ENCODE measurements around the gene ATP6V0A1. TPM values are rescaled to one million over a fixed set of nuclear protein-coding genes. Genes with fewer than 3 reads are reported as not detected.

ATP6V0A1 gene
- total RNA-seq, 4 donors from 2014 or later = 102 to 194 (median 142) TPM

DNA sequence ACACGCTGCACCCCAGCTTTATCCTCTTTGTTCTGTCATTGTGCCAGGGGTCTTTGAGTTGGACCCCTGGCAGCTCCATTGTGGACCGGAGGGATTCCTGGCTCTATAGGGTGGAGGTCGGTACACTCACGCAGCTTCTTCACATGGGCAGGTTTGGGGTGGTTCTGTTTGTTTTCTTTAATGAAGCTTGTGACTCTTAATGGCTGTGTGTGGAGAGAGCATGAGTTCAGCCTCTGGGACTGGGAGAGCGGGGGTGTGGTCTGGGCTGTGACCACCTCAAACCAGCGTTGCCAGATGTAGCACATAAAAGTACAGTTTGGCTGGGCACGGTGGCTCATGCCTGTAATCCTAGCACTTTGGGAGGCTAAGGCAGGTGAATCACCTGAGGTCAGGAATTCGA is 56.2 kb downstream of the ATP6V0A1 start:
- H3K9me3 ChIP-seq = no peaks in the 10 kb centered on the region
- TF ChIP-seq EP300 (IDR thresholded peaks at IDR 0.05) (no peak), POLR2AphosphoS5 (IDR thresholded peaks at IDR 0.05) (no peak), POLR2A (IDR thresholded peaks at IDR 0.05) (no peak)
- TF ChIP-seq, protein P1, sequence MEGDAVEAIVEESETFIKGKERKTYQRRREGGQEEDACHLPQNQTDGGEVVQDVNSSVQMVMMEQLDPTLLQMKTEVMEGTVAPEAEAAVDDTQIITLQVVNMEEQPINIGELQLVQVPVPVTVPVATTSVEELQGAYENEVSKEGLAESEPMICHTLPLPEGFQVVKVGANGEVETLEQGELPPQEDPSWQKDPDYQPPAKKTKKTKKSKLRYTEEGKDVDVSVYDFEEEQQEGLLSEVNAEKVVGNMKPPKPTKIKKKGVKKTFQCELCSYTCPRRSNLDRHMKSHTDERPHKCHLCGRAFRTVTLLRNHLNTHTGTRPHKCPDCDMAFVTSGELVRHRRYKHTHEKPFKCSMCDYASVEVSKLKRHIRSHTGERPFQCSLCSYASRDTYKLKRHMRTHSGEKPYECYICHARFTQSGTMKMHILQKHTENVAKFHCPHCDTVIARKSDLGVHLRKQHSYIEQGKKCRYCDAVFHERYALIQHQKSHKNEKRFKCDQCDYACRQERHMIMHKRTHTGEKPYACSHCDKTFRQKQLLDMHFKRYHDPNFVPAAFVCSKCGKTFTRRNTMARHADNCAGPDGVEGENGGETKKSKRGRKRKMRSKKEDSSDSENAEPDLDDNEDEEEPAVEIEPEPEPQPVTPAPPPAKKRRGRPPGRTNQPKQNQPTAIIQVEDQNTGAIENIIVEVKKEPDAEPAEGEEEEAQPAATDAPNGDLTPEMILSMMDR (IDR thresholded peaks at IDR 0.05) = no peak
- DNase-seq (ENCODE audit: low spot score in 2 of 2) = no peak
- no peak overlapping the region for H3K4me3 ChIP-seq
- peaks cover 39% of the 10 kb centered on the region for H3K4me1 ChIP-seq
- no peak overlapping the region for H3K27ac ChIP-seq
- no peaks in the 10 kb centered on the region for H3K27me3 ChIP-seq
- peaks cover 43% of the 10 kb centered on the region for H3K36me3 ChIP-seq
- WGBS = 93% methylated on average over 8 of the region's 8 CpGs

DNA sequence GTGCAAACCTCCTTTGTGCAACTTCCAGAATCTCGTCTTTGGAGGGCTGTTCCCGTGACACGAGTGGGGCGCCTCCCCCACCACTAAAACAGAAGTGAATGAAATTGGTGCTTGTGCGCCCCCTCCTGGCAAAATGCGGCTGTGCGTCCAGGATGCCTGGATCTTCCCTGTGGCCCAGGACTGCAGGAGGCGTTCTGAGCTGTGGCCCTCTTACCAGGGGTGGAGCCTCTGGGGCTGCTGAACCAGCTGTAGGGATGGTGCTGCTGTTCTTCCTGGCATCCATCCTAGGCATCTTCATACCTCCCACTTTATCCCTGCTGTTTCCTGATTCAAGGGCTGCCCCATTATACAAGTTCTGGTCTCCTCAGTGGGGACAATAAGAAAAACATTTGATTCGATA is 58.8 kb downstream of the ATP6V0A1 start:
- TF ChIP-seq, protein P1 (IDR thresholded peaks at IDR 0.05) = peak; percentile 87 to 91
- no peak for TF ChIP-seq EP300 (IDR thresholded peaks at IDR 0.05)
- WGBS = 10% methylated on average over 9 of the region's 9 CpGs
- Histone ChIP-seq H3K36me3 (peaks cover 44% of the 10 kb centered on the region), H3K4me3 (no peak overlapping the region), H3K27me3 (no peaks in the 10 kb centered on the region), H3K9me3 (no peaks in the 10 kb centered on the region), H3K4me1 (peaks cover 58% of the 10 kb centered on the region), H3K27ac (peak overlapping the region; percentile 87)
- peak; percentile 94 to 95 for DNase-seq (ENCODE audit: low spot score in 2 of 2)

DNA sequence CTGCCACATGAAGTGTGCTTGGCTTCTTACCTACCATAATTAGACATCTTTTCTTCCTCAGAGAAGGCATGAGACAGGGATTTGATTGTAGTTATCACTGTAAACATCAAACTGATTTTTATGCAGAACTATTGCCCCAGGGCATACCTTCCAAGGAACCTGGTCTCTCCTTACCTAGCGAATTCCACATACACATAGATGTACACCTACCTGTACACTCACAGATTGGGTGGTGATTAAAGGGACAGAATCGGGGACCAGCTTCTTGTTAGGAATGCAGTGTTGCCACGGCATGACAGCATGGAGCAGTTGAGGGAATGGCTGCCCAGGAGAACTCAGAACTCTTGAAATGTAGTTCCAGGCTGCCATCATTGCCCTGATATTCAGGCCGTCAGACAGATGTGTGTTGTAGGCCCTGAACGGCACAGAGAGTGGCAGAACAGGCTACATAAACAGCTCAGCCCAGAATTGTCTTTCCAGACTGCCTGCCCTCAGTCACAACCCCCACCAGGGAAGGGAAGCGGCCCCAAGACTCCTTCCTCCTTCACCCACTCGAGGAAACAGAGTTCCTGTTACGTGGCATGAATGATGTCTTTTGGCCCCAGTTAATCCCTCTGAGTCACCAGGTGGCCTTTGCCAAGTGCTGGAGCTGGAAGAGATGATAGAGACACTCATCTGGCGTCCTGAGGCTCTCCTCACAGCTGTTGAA is 59.5 kb downstream of the ATP6V0A1 start:
- peak; percentile 90 to 91 for DNase-seq (ENCODE audit: low spot score in 2 of 2)
- no peak for TF ChIP-seq POLR2A (IDR thresholded peaks at IDR 0.05)
- TF ChIP-seq EP300 (IDR thresholded peaks at IDR 0.05) = no peak
- peak in 1 of 3 donors; percentile 5 for TF ChIP-seq POLR2AphosphoS5 (IDR thresholded peaks at IDR 0.05)
- TF ChIP-seq, protein P1 (IDR thresholded peaks at IDR 0.05) = no peak
- H3K27me3 ChIP-seq = no peaks in the 10 kb centered on the region
- WGBS = 15% methylated on average over 9 of the region's 9 CpGs
- no peaks in the 10 kb centered on the region for H3K9me3 ChIP-seq
- no peak overlapping the region for H3K4me3 ChIP-seq
- H3K27ac ChIP-seq = peak overlapping the region; percentile 87
- peaks cover 59% of the 10 kb centered on the region for H3K4me1 ChIP-seq
- H3K36me3 ChIP-seq = peaks cover 50% of the 10 kb centered on the region

DNA sequence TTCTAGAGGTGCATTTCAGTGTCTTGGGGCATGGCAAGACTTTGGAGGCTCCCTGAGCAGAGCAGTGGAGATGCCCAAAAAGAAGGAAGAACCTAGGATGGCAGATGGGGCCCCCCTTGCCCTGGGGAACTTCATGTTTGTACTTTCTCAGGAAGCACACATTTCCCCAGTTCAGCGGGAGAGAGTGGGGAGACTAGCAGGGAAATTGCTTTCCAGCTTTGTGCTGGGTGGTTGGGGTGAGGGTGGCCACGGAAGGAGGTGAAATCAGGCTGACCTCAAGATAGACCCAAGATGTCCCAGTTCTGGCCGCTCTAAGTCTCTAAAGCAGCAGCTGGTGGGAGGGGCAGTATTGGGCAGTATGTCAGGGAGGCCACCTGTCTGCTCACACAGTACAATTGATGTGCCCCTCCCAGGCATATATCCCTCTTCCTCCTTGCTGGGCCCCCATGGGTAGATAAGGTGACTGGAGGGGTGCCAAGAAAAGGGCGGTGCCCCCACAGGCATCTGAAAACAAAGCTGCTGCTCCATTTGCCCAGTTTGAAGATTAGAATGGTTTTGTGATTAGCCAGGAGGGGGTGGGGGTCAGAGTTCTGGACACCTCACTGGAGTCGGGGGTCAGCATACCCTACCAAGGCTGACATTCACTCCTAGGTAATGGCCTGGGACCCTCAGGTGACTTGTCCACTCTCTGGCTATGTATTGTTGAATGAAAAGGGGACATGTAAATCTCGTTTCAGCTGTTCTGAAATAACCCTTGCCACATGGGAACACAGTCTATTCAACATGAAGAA is 60.3 kb downstream of the ATP6V0A1 start:
- TF ChIP-seq POLR2A (IDR thresholded peaks at IDR 0.05) (no peak), EP300 (IDR thresholded peaks at IDR 0.05) (no peak), POLR2AphosphoS5 (IDR thresholded peaks at IDR 0.05) (no peak)
- TF ChIP-seq, protein P1 (IDR thresholded peaks at IDR 0.05) = no peak
- no peak for DNase-seq (ENCODE audit: low spot score in 2 of 2)
- 53% methylated on average over 6 of the region's 6 CpGs for WGBS
- H3K27me3 ChIP-seq = no peaks in the 10 kb centered on the region
- no peak overlapping the region for H3K4me3 ChIP-seq
- H3K36me3 ChIP-seq = peaks cover 46% of the 10 kb centered on the region
- peak overlapping the region; percentile 87 for H3K27ac ChIP-seq
- peaks cover 59% of the 10 kb centered on the region for H3K4me1 ChIP-seq
- H3K9me3 ChIP-seq = no peaks in the 10 kb centered on the region

Measured in suprapubic skin (tissue), 4 donors.